ENCODE results near the gene TMC7. TPM values are rescaled to one million over a fixed set of nuclear protein-coding genes. Genes with fewer than 3 reads are reported as not detected.

Gene TMC7
- total and polyA plus RNA-seq, 2 experiments from 2014 or later = 1.7 to 2.4 TPM

DNA sequence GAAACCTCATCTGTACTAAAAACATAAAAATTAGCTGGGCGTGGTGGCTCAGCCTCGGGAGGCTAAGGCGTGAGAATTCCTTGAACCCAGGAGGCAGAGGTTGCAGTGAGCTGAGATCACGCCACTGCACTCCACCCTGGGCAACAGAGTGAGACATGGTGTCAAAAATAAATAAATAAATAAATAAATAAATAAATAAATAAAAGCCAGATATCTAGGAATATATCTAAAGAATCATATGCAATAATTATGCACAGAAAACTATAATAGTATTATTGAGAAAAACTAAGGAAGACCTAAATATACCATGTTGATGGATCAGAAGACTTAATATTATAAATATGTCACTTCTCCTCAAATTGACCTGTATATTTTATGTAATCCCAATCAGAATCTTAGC is 37.0 kb downstream of the TMC7 start:
- Histone ChIP-seq H3K4me2 (no peak overlapping the region), H3K79me2 (replicated peaks; ENCODE audit: insufficient read depth) (no peaks in the 10 kb centered on the region), H3K36me3 (ENCODE audit: insufficient read depth) (no peaks in the 10 kb centered on the region), H3K9me2 (ENCODE audit: insufficient read depth) (no peaks in the 10 kb centered on the region), H3K27me3 (ENCODE audit: insufficient read depth) (no peaks in the 10 kb centered on the region), H3K4me3 (no peak overlapping the region), H3K27ac (ENCODE audit: low read depth) (no peak overlapping the region), H2AFZ (no peak overlapping the region), H3F3A (replicated peaks; ENCODE audit: low read depth) (no peaks in the 10 kb centered on the region), H3K4me1 (ENCODE audit: insufficient read depth) (no peaks in the 10 kb centered on the region), H4K20me1 (replicated peaks; ENCODE audit: insufficient read depth) (no peaks in the 10 kb centered on the region)
- no peaks in the 10 kb centered on the region for H3K9me3 Mint-ChIP-seq
- TF ChIP-seq STAT1 (IDR thresholded peaks at IDR 0.05; ENCODE audit: unreplicated experiment) = no peak
- no peak for TF ChIP-seq ZNF331 (CRISPR knock-in tag; IDR thresholded peaks at IDR 0.05; ENCODE audit: low read depth)
- no peak for TF ChIP-seq CTCF (conservative IDR thresholded peaks at IDR 0.05; ENCODE audit: low read depth in 2 of 2)
- no peak for TF ChIP-seq POLR2AphosphoS5 (IDR thresholded peaks at IDR 0.05; ENCODE audit: low read depth)
- DNase-seq (ENCODE audit: low spot score) (no peak), ATAC-seq (no peak)
- H3K27me3 Mint-ChIP-seq (ENCODE audit: insufficient read depth, low read depth, poor library complexity) = peaks cover 2% of the 10 kb centered on the region
- no peak overlapping the region for H3K27ac Mint-ChIP-seq
- H3K4me3 Mint-ChIP-seq = no peak overlapping the region
- H3K4me1 Mint-ChIP-seq = no peaks in the 10 kb centered on the region
- peaks cover 6% of the 10 kb centered on the region; the same call in 1 of the 3 replicates for H3K36me3 Mint-ChIP-seq (ENCODE audit: low read depth)

- H3K79me2 ChIP-seq (replicated peaks; ENCODE audit: insufficient read depth) = no peaks in the 10 kb centered on the region
- no peak overlapping the region for H3K4me2 ChIP-seq
- Mint-ChIP-seq H3K36me3 (ENCODE audit: low read depth) (peaks cover 6% of the 10 kb centered on the region; the same call in 1 of the 3 replicates), H3K4me1 (no peaks in the 10 kb centered on the region), H3K4me3 (no peak overlapping the region), H3K9me3 (no peaks in the 10 kb centered on the region), H3K27me3 (ENCODE audit: insufficient read depth, low read depth, poor library complexity) (peaks cover 2% of the 10 kb centered on the region), H3K27ac (no peak overlapping the region)
- H3K4me3 ChIP-seq = no peak overlapping the region
- no peaks in the 10 kb centered on the region for H3K36me3 ChIP-seq (ENCODE audit: insufficient read depth)
- H3K27ac ChIP-seq (ENCODE audit: low read depth) = no peak overlapping the region
- H3K4me1 ChIP-seq (ENCODE audit: insufficient read depth) = no peaks in the 10 kb centered on the region
- ATAC-seq (no peak), DNase-seq (ENCODE audit: low spot score) (no peak)
- H3K9me2 ChIP-seq (ENCODE audit: insufficient read depth) = no peaks in the 10 kb centered on the region
- no peaks in the 10 kb centered on the region for H4K20me1 ChIP-seq (replicated peaks; ENCODE audit: insufficient read depth)
- no peaks in the 10 kb centered on the region for H3K27me3 ChIP-seq (ENCODE audit: insufficient read depth)
- H3F3A ChIP-seq (replicated peaks; ENCODE audit: low read depth) = no peaks in the 10 kb centered on the region
- no peak overlapping the region for H2AFZ ChIP-seq
- TF ChIP-seq EZH2 (IDR thresholded peaks at IDR 0.05; ENCODE audit: low read depth, unreplicated experiment) (no peak), POLR2AphosphoS5 (IDR thresholded peaks at IDR 0.05; ENCODE audit: low read depth) (no peak), ZNF331 (CRISPR knock-in tag; IDR thresholded peaks at IDR 0.05; ENCODE audit: low read depth) (no peak), ZNF114 (CRISPR knock-in tag; IDR thresholded peaks at IDR 0.05) (no peak), CTCF (conservative IDR thresholded peaks at IDR 0.05; ENCODE audit: low read depth in 2 of 2) (no peak), ETS1 (IDR thresholded peaks at IDR 0.05) (no peak), STAT1 (IDR thresholded peaks at IDR 0.05; ENCODE audit: unreplicated experiment) (no peak), EZH2phosphoT487 (IDR thresholded peaks at IDR 0.05; ENCODE audit: unreplicated experiment) (no peak), JUNB (IDR thresholded peaks at IDR 0.05; ENCODE audit: unreplicated experiment) (no peak), NANOG (IDR thresholded peaks at IDR 0.05; ENCODE audit: borderline replicate concordance) (no peak)
- TF ChIP-seq, protein P1, sequence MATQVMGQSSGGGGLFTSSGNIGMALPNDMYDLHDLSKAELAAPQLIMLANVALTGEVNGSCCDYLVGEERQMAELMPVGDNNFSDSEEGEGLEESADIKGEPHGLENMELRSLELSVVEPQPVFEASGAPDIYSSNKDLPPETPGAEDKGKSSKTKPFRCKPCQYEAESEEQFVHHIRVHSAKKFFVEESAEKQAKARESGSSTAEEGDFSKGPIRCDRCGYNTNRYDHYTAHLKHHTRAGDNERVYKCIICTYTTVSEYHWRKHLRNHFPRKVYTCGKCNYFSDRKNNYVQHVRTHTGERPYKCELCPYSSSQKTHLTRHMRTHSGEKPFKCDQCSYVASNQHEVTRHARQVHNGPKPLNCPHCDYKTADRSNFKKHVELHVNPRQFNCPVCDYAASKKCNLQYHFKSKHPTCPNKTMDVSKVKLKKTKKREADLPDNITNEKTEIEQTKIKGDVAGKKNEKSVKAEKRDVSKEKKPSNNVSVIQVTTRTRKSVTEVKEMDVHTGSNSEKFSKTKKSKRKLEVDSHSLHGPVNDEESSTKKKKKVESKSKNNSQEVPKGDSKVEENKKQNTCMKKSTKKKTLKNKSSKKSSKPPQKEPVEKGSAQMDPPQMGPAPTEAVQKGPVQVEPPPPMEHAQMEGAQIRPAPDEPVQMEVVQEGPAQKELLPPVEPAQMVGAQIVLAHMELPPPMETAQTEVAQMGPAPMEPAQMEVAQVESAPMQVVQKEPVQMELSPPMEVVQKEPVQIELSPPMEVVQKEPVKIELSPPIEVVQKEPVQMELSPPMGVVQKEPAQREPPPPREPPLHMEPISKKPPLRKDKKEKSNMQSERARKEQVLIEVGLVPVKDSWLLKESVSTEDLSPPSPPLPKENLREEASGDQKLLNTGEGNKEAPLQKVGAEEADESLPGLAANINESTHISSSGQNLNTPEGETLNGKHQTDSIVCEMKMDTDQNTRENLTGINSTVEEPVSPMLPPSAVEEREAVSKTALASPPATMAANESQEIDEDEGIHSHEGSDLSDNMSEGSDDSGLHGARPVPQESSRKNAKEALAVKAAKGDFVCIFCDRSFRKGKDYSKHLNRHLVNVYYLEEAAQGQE (IDR thresholded peaks at IDR 0.05; ENCODE audit: unreplicated experiment) = no peak
These were observed 38.0 kb downstream of the TMC7 start for GRCh38 chr16:19021747-19022146.

Data from GM23338 (cell line).